ES-I3 (cell line): ENCODE data around the gene ZNF324.
"Not testable (repeated sequence)": the region's sequence is repeated elsewhere in the genome, so short reads cannot be mapped to it uniquely, and the experiment has no call there.

Experiments used
- H3K36me3 ChIP-seq: 2 replicates; pipeline ENCODE4 v1.6.1; 2013; ENCODE audit warnings: mild to moderate bottlenecking, low read length, control low read depth, moderate library complexity; ENCODE audit not compliant: insufficient read depth
- H3K4me1 ChIP-seq: 2 replicates; pipeline ENCODE4 v1.6.1; 2013; ENCODE audit warnings: mild to moderate bottlenecking, control low read depth, low read length; ENCODE audit not compliant: insufficient read depth
- H3K9ac ChIP-seq: 2 replicates; pipeline ENCODE4 v1.6.1; 2013; ENCODE audit warnings: low read depth, mild to moderate bottlenecking, low read length, moderate library complexity
- H3K9me3 ChIP-seq: 2 replicates; pipeline ENCODE4 v1.6.1; 2013; ENCODE audit warnings: mild to moderate bottlenecking, low read length, moderate library complexity; ENCODE audit not compliant: control insufficient read depth, insufficient read depth

The ZNF324 gene

GRCh38 chr19:58477130-58477529 is 10.2 kb downstream of the ZNF324 start:
- Histone ChIP-seq H3K36me3 (peaks cover 6% of the 10 kb centered on the region; the same call in 1 of the 2 replicates), H3K9me3 (no peaks in the 10 kb centered on the region), H3K9ac (no peak overlapping the region), H3K4me1 (no peaks in the 10 kb centered on the region; the same call in 1 of the 2 replicates)

GRCh38 chr19:58477871-58478270 is 11.0 kb downstream of the ZNF324 start:
- H3K9ac ChIP-seq: no peak overlapping the region
- H3K4me1 ChIP-seq: no peaks in the 10 kb centered on the region; the same call in 1 of the 2 replicates
- H3K9me3 ChIP-seq: no peaks in the 10 kb centered on the region
- peaks cover 6% of the 10 kb centered on the region; the same call in 1 of the 2 replicates for H3K36me3 ChIP-seq

- peaks cover 6% of the 10 kb centered on the region; the same call in 1 of the 2 replicates for H3K36me3 ChIP-seq
- H3K9me3 ChIP-seq: no peaks in the 10 kb centered on the region
- H3K4me1 ChIP-seq: no peaks in the 10 kb centered on the region; the same call in 1 of the 2 replicates
- no peak overlapping the region for H3K9ac ChIP-seq
These were observed 12.4 kb downstream of the ZNF324 start for GRCh38 chr19:58479303-58479702.

GRCh38 chr19:58479736-58480480 is 13.0 kb downstream of the ZNF324 start:
- Histone ChIP-seq H3K36me3 (peaks cover 6% of the 10 kb centered on the region; the same call in 1 of the 2 replicates), H3K4me1 (no peaks in the 10 kb centered on the region; the same call in 1 of the 2 replicates)

GRCh38 chr19:58480481-58480830 is 13.6 kb downstream of the ZNF324 start:
- no peaks in the 10 kb centered on the region for H3K9me3 ChIP-seq
- peaks cover 6% of the 10 kb centered on the region; the same call in 1 of the 2 replicates for H3K36me3 ChIP-seq
- H3K9ac ChIP-seq: no peak overlapping the region
- H3K4me1 ChIP-seq: no peaks in the 10 kb centered on the region; the same call in 1 of the 2 replicates

More at GRCh38 chr19:58479736-58480480, 13.0 kb downstream of the ZNF324 start:
- no peaks in the 10 kb centered on the region for H3K9me3 ChIP-seq
- no peak overlapping the region for H3K9ac ChIP-seq

- Histone ChIP-seq H3K9ac (no peak overlapping the region), H3K4me1 (no peaks in the 10 kb centered on the region; the same call in 1 of the 2 replicates), H3K36me3 (peaks cover 6% of the 10 kb centered on the region; the same call in 1 of the 2 replicates), H3K9me3 (no peaks in the 10 kb centered on the region)
These were observed 14.0 kb downstream of the ZNF324 start for GRCh38 chr19:58480831-58481230.

GRCh38 chr19:58482372-58482771 is 15.5 kb downstream of the ZNF324 start:
- H3K9ac ChIP-seq: no peak overlapping the region
- H3K9me3 ChIP-seq: no peaks in the 10 kb centered on the region
- no peaks in the 10 kb centered on the region for H3K4me1 ChIP-seq
- H3K36me3 ChIP-seq: peaks cover 6% of the 10 kb centered on the region; the same call in 1 of the 2 replicates

GRCh38 chr19:58483776-58484175 is 16.9 kb downstream of the ZNF324 start:
- no peak overlapping the region for H3K9ac ChIP-seq
- H3K9me3 ChIP-seq: no peaks in the 10 kb centered on the region
- H3K36me3 ChIP-seq: peaks cover 6% of the 10 kb centered on the region; the same call in 1 of the 2 replicates
- H3K4me1 ChIP-seq: no peaks in the 10 kb centered on the region

- not testable (repeated sequence) for H3K9ac ChIP-seq, H3K4me1 ChIP-seq, H3K36me3 ChIP-seq, H3K9me3 ChIP-seq
These were observed 17.5 kb downstream of the ZNF324 start for GRCh38 chr19:58484349-58484748.

- Histone ChIP-seq H3K36me3 (no peaks in the 10 kb centered on the region), H3K4me1 (no peaks in the 10 kb centered on the region), H3K9ac (no peak overlapping the region), H3K9me3 (no peaks in the 10 kb centered on the region)
These were observed 24.5 kb downstream of the ZNF324 start for GRCh38 chr19:58491393-58491792.

- H3K9ac ChIP-seq: no peak overlapping the region
- H3K4me1 ChIP-seq: no peaks in the 10 kb centered on the region
- no peaks in the 10 kb centered on the region for H3K9me3 ChIP-seq
- H3K36me3 ChIP-seq: no peaks in the 10 kb centered on the region
These were observed 25.4 kb downstream of the ZNF324 start for GRCh38 chr19:58492265-58492664.

GRCh38 chr19:58497634-58498170 is 30.8 kb downstream of the ZNF324 start:
- peak overlapping the region; percentile 84; the same call in 1 of the 2 replicates for H3K9ac ChIP-seq
- no peaks in the 10 kb centered on the region for H3K9me3 ChIP-seq
- no peaks in the 10 kb centered on the region for H3K36me3 ChIP-seq
- 0 out of 2 replicates have a peak, but pooled peaks cover 5% of the 10 kb centered on the region for H3K4me1 ChIP-seq

- H3K9ac ChIP-seq: peak overlapping the region; percentile 84
- H3K9me3 ChIP-seq: no peaks in the 10 kb centered on the region
- H3K36me3 ChIP-seq: no peaks in the 10 kb centered on the region
- 0 out of 2 replicates have a peak, but pooled peaks cover 5% of the 10 kb centered on the region for H3K4me1 ChIP-seq
These were observed 31.6 kb downstream of the ZNF324 start for GRCh38 chr19:58498316-58499020.
